Fibroblast of peridontal ligament (primary cell): ENCODE data around the gene CNOT4.
A peak's percentile ranks its signal among the peaks of the same experiment; 100 is the strongest.

Source experiments
- DNase-seq: peaks from one replicate; pipeline ENCODE4 v3.0.0-alpha.2; 2010; ENCODE audit errors: extremely low read depth

Gene CNOT4

GRCh38 chr7:135397689-135398088 lies 112.2 kb downstream of the CNOT4 start:
- DNase-seq: no peak

GRCh38 chr7:135392701-135393100 lies 117.2 kb downstream of the CNOT4 start:
- DNase-seq: no peak

GRCh38 chr7:135391514-135391913 lies 118.4 kb downstream of the CNOT4 start:
- DNase-seq: no peak

- DNase-seq: no peak
Observed at GRCh38 chr7:135390829-135391228, 119.1 kb downstream of the CNOT4 start.

GRCh38 chr7:135389971-135390370 lies 119.9 kb downstream of the CNOT4 start:
- peak; percentile 6 for DNase-seq

- no peak for DNase-seq
Observed at GRCh38 chr7:135388616-135389015, 121.3 kb downstream of the CNOT4 start.

- no peak for DNase-seq
Observed at GRCh38 chr7:135386776-135387175, 123.1 kb downstream of the CNOT4 start.

GRCh38 chr7:135386181-135386580 lies 123.7 kb downstream of the CNOT4 start:
- DNase-seq: no peak

- no peak for DNase-seq
Observed at GRCh38 chr7:135385209-135385608, 124.7 kb downstream of the CNOT4 start.

GRCh38 chr7:135383525-135384175 lies 126.3 kb downstream of the CNOT4 start:
- DNase-seq: no peak

GRCh38 chr7:135382173-135382572 lies 127.7 kb downstream of the CNOT4 start:
- no peak for DNase-seq

- DNase-seq: no peak
Observed at GRCh38 chr7:135381369-135381768, 128.5 kb downstream of the CNOT4 start.

- DNase-seq: no peak
Observed at GRCh38 chr7:135380351-135380750, 129.6 kb downstream of the CNOT4 start.

- no peak for DNase-seq
Observed at GRCh38 chr7:135377171-135377570, 132.7 kb downstream of the CNOT4 start.

GRCh38 chr7:135375908-135376699 lies 133.8 kb downstream of the CNOT4 start:
- DNase-seq: no peak

GRCh38 chr7:135374736-135375135 lies 135.2 kb downstream of the CNOT4 start:
- DNase-seq: no peak

GRCh38 chr7:135372222-135372621 lies 137.7 kb downstream of the CNOT4 start:
- DNase-seq: peak; percentile 38

- DNase-seq: no peak
Observed at GRCh38 chr7:135370656-135371055, 139.2 kb downstream of the CNOT4 start.

GRCh38 chr7:135369405-135369804 lies 140.5 kb downstream of the CNOT4 start:
- DNase-seq: no peak

- DNase-seq: no peak
Observed at GRCh38 chr7:135368416-135369186, 141.3 kb downstream of the CNOT4 start.

- no peak for DNase-seq
Observed at GRCh38 chr7:135366843-135367508, 142.9 kb downstream of the CNOT4 start.

GRCh38 chr7:135365721-135366120 lies 144.2 kb downstream of the CNOT4 start:
- DNase-seq: no peak
